AG04450 (cell line): ENCODE measurements around the gene SLFN12L. TPM values are rescaled to one million over a fixed set of nuclear protein-coding genes. Genes with fewer than 3 reads are reported as not detected.

Experiments
- CTCF ChIA-PET: fragments of 300-600, 350-600 bp; formaldehyde crosslinking; extraction: SDS; loops from one replicate; lab custom pipeline; 2022; ENCODE audit warnings: antibody characterized with exemption, inconsistent platforms; lab: Charles Lee
- POLR2A ChIA-PET: fragments of 350-600 bp; formaldehyde crosslinking; extraction: SDS; loops from one replicate; lab custom pipeline; 2021; ENCODE audit warnings: antibody characterized with exemption, inconsistent platforms; lab: Yijun Ruan, JAX
- DNase-seq: peaks from one replicate; pipeline ENCODE4 v3.0.0-alpha.2; 2011; ENCODE audit warnings: low read depth, low spot score
- H3K27ac ChIP-seq: one replicate; pipeline ENCODE4 v1.5.1; 2012; ENCODE audit warnings: low read depth, low read length, control low read depth
- H3K27me3 ChIP-seq: one replicate; pipeline ENCODE4 v1.6.0; 2012; ENCODE audit warnings: low read length; ENCODE audit not compliant: control insufficient read depth, insufficient read depth
- H3K4me3 ChIP-seq: 2 replicates; pipeline ENCODE4 v1.5.1; 2011; ENCODE audit warnings: mild to moderate bottlenecking, low read depth, low read length, control low read depth
- H3K9me3 ChIP-seq: 2 replicates; pipeline ENCODE4 v1.5.1; 2012; ENCODE audit warnings: low read length; ENCODE audit not compliant: control insufficient read depth, insufficient read depth
- CTCF ChIP-seq: IDR thresholded peaks from 2 replicates; pipeline ENCODE4 v1.5.1; 2011; ENCODE audit warnings: low read depth, low read length, control low read depth, inconsistent platforms
- polyA plus RNA-seq: library from polyadenylated mRNA; depleted of rRNA; stranded (reverse); fragments of >200 nt; gene quantifications from 2 replicates; pipeline ENCODE4 v1.2.3, GENCODE V29; 2011

Gene SLFN12L
- polyA plus RNA-seq, 1 experiment: 0.09 TPM

- Histone ChIP-seq H3K27me3 (no peaks in the 10 kb centered on the region), H3K4me3 (peak within 1 kb of the TSS; percentile 81), H3K9me3 (no peaks in the 10 kb centered on the region; the same call in 1 of the 2 replicates), H3K27ac (peak within 1 kb of the TSS; percentile 74)
- no peak for TF ChIP-seq CTCF
- POLR2A ChIA-PET: interaction anchor here (0.5 to 1.6 kb wide), 10 partner anchors 8 to 311 kb away, joined by 3 to 15 read pairs (median 5); partner anchors contain the start of genes AP2B1, SLFN11 and TAF15
- CTCF ChIA-PET: interaction anchor here (0.6 to 2.2 kb wide), 7 partner anchors 23 to 437 kb away, joined by 3 to 10 read pairs (median 5); no protein-coding TSS in a partner anchor
- no peak for DNase-seq
These were observed 40.9 kb upstream of the SLFN12L start, which contains the start of gene PEX12 for GRCh38 chr17:35578197-35578928. TSS of gene PEX12 (minus strand) at chr17:35578571. CDS start at chr17:35578021, 550 bp downstream.

- Histone ChIP-seq H3K9me3 (no peaks in the 10 kb centered on the region; the same call in 1 of the 2 replicates), H3K4me3 (peak overlapping the region; percentile 81), H3K27ac (peak overlapping the region; percentile 74), H3K27me3 (no peaks in the 10 kb centered on the region)
- POLR2A ChIA-PET: interaction anchor here (0.5 to 1.6 kb wide), 8 partner anchors 9 to 312 kb away, joined by 3 to 15 read pairs (median 5); partner anchors contain the start of genes AP2B1 and SLFN11
- CTCF ChIA-PET: interaction anchor here (2.1 kb wide), 1 partner anchor 39 kb away, joined by 10 read pairs; no protein-coding TSS in a partner anchor
- no peak for TF ChIP-seq CTCF
- no peak for DNase-seq
These were observed 40.3 kb upstream of the SLFN12L start for GRCh38 chr17:35577830-35578196.

GRCh38 chr17:35575759-35576158 is 38.3 kb upstream of the SLFN12L start:
- TF ChIP-seq CTCF: no peak
- Histone ChIP-seq H3K27me3 (no peaks in the 10 kb centered on the region), H3K27ac (no peak overlapping the region), H3K4me3 (no peak overlapping the region), H3K9me3 (no peaks in the 10 kb centered on the region; the same call in 1 of the 2 replicates)
- ChIA-PET CTCF (interaction anchor here (0.7 kb wide), 1 partner anchor 233 kb away, joined by 3 read pairs; no protein-coding TSS in a partner anchor), POLR2A (no interaction called here)
- no peak for DNase-seq

GRCh38 chr17:35569405-35569804 is 31.9 kb upstream of the SLFN12L start:
- TF ChIP-seq CTCF: no peak
- Histone ChIP-seq H3K27ac (no peak overlapping the region), H3K27me3 (peaks cover 6% of the 10 kb centered on the region), H3K4me3 (no peak overlapping the region), H3K9me3 (no peaks in the 10 kb centered on the region)
- ChIA-PET POLR2A (no interaction called here), CTCF (interaction anchor here (0.7 to 1.6 kb wide), 4 partner anchors 20 to 195 kb away, joined by 3 to 7 read pairs (median 3); no protein-coding TSS in a partner anchor)
- no peak for DNase-seq
